Glomerular endothelial cell (primary cell): ENCODE measurements around the gene ASIC5. TPM values are rescaled to one million over a fixed set of nuclear protein-coding genes. Genes with fewer than 3 reads are reported as not detected.

ENCODE experiments used
- DNase-seq: peaks from one replicate; pipeline ENCODE4 v3.0.0-alpha.2; 2011; ENCODE audit warnings: low read depth, low spot score; ENCODE audit errors: extremely low read depth
- total RNA-seq: library from RNA; depleted of rRNA; stranded (reverse); fragments of >200 nt; gene quantifications from 2 replicates; pipeline ENCODE4 v1.2.3, GENCODE V29; 2015

Gene ASIC5
- total RNA-seq, 1 donor from 2014 or later, result not detected

GRCh38 chr4:155883895-155884294 is 17.8 kb upstream of the ASIC5 start:
- DNase-seq, result no peak

- DNase-seq, result no peak
These were observed 15.5 kb upstream of the ASIC5 start for GRCh38 chr4:155881555-155881954.

- DNase-seq, result no peak
These were observed 13.7 kb upstream of the ASIC5 start for GRCh38 chr4:155879767-155880166.

- no peak for DNase-seq
These were observed 12.5 kb upstream of the ASIC5 start for GRCh38 chr4:155878611-155879010.

GRCh38 chr4:155877971-155878370 is 11.9 kb upstream of the ASIC5 start:
- DNase-seq, result no peak

- no peak for DNase-seq
These were observed 9.8 kb upstream of the ASIC5 start for GRCh38 chr4:155875878-155876277.

GRCh38 chr4:155855897-155856296 is 10.2 kb downstream of the ASIC5 start:
- DNase-seq, result no peak

- no peak for DNase-seq
These were observed 11.4 kb downstream of the ASIC5 start for GRCh38 chr4:155854582-155855226.

GRCh38 chr4:155853189-155853588 is 12.9 kb downstream of the ASIC5 start:
- DNase-seq, result no peak

- DNase-seq, result no peak
These were observed 17.0 kb downstream of the ASIC5 start for GRCh38 chr4:155849042-155849441.

- DNase-seq, result no peak
These were observed 19.1 kb downstream of the ASIC5 start for GRCh38 chr4:155846929-155847328.

- DNase-seq, result no peak
These were observed 24.0 kb downstream of the ASIC5 start for GRCh38 chr4:155842080-155842479.

- no peak for DNase-seq
These were observed 28.8 kb downstream of the ASIC5 start for GRCh38 chr4:155837203-155837796.

- no peak for DNase-seq
These were observed 33.4 kb downstream of the ASIC5 start for GRCh38 chr4:155832664-155833063.

GRCh38 chr4:155828628-155829027 is 37.4 kb downstream of the ASIC5 start:
- no peak for DNase-seq

GRCh38 chr4:155822572-155822971 is 43.5 kb downstream of the ASIC5 start:
- DNase-seq, result no peak

GRCh38 chr4:155820887-155821518 is 45.1 kb downstream of the ASIC5 start:
- no peak for DNase-seq

- no peak for DNase-seq
These were observed 47.0 kb downstream of the ASIC5 start for GRCh38 chr4:155819066-155819465.

- no peak for DNase-seq
These were observed 47.4 kb downstream of the ASIC5 start for GRCh38 chr4:155818639-155819038.

GRCh38 chr4:155811083-155811482 is 55.0 kb downstream of the ASIC5 start:
- DNase-seq, result no peak

GRCh38 chr4:155809835-155810234 is 56.2 kb downstream of the ASIC5 start:
- DNase-seq, result peak; percentile 29

- no peak for DNase-seq
These were observed 59.1 kb downstream of the ASIC5 start for GRCh38 chr4:155807021-155807420.
